WTC11 (cell line): ENCODE results near the gene AHR.

Experiments
- KAT7 ChIP-seq: sonication (generic); formaldehyde crosslinking; IDR thresholded peaks from 2 replicates; pipeline ENCODE4 v1.8.1; 2023; ENCODE audit warnings: missing genetic modification reagents, mild to moderate bottlenecking, borderline replicate concordance
- MAX ChIP-seq: sonication (generic); formaldehyde crosslinking; IDR thresholded peaks from 2 replicates; pipeline ENCODE4 v1.8.0; 2022; ENCODE audit warnings: mild to moderate bottlenecking, missing genetic modification reagents
- USF2 ChIP-seq: sonication (generic); formaldehyde crosslinking; IDR thresholded peaks from 2 replicates; pipeline ENCODE4 v1.8.1; 2023; ENCODE audit warnings: mild to moderate bottlenecking, missing genetic modification reagents, moderate library complexity

GRCh38 chr7:17374654-17375053 is 76.2 kb downstream of the AHR start:
- TF ChIP-seq USF2 (CRISPR knock-in tag), result no peak
- no peak for TF ChIP-seq MAX (CRISPR knock-in tag)
- TF ChIP-seq KAT7, result no peak
